ENCODE measurements around the gene TNFRSF18.

Gene TNFRSF18

GRCh38 chr1:1244192-1244811, 37.9 kb upstream of the TNFRSF18 start:
- no peak overlapping the region for H3K27ac Mint-ChIP-seq
- H3K4me1 Mint-ChIP-seq = no peaks in the 10 kb centered on the region
- no peaks in the 10 kb centered on the region for H3K27me3 Mint-ChIP-seq
- H3K9me3 Mint-ChIP-seq = no peaks in the 10 kb centered on the region
- DNase-seq = no peak
- no peak overlapping the region for H3K4me3 Mint-ChIP-seq
- ATAC-seq = no peak
- no peaks in the 10 kb centered on the region for H3K36me3 Mint-ChIP-seq (ENCODE audit: low read depth)

GRCh38 chr1:1243807-1244191, 37.4 kb upstream of the TNFRSF18 start:
- DNase-seq (no peak), ATAC-seq (no peak)
- H3K27ac Mint-ChIP-seq = no peak overlapping the region
- no peak overlapping the region for H3K4me3 Mint-ChIP-seq
- H3K4me1 Mint-ChIP-seq = no peaks in the 10 kb centered on the region
- H3K27me3 Mint-ChIP-seq = peaks cover under 1% of the 10 kb centered on the region
- no peaks in the 10 kb centered on the region for H3K36me3 Mint-ChIP-seq (ENCODE audit: low read depth)
- H3K9me3 Mint-ChIP-seq = no peaks in the 10 kb centered on the region

- H3K27me3 Mint-ChIP-seq = peaks cover 1% of the 10 kb centered on the region
- no peaks in the 10 kb centered on the region for H3K36me3 Mint-ChIP-seq (ENCODE audit: low read depth)
- H3K4me3 Mint-ChIP-seq = no peak overlapping the region
- no peak for ATAC-seq
- no peak overlapping the region for H3K27ac Mint-ChIP-seq
- no peak for DNase-seq
- no peaks in the 10 kb centered on the region for H3K9me3 Mint-ChIP-seq
- no peaks in the 10 kb centered on the region for H3K4me1 Mint-ChIP-seq
Observed at GRCh38 chr1:1243266-1243660, 36.9 kb upstream of the TNFRSF18 start.

- peaks cover 1% of the 10 kb centered on the region for H3K27me3 Mint-ChIP-seq
- H3K27ac Mint-ChIP-seq = no peak overlapping the region
- DNase-seq (no peak), ATAC-seq (no peak)
- no peaks in the 10 kb centered on the region for H3K9me3 Mint-ChIP-seq
- H3K4me3 Mint-ChIP-seq = no peak overlapping the region
- no peaks in the 10 kb centered on the region for H3K36me3 Mint-ChIP-seq (ENCODE audit: low read depth)
- no peaks in the 10 kb centered on the region for H3K4me1 Mint-ChIP-seq
Observed at GRCh38 chr1:1242461-1243265, 36.3 kb upstream of the TNFRSF18 start.

- Mint-ChIP-seq H3K27ac (no peak overlapping the region), H3K36me3 (ENCODE audit: low read depth) (no peaks in the 10 kb centered on the region), H3K27me3 (peaks cover 1% of the 10 kb centered on the region), H3K4me3 (no peak overlapping the region), H3K9me3 (no peaks in the 10 kb centered on the region), H3K4me1 (no peaks in the 10 kb centered on the region)
- ATAC-seq (no peak), DNase-seq (no peak)
Observed at GRCh38 chr1:1241588-1242219, 35.3 kb upstream of the TNFRSF18 start.

GRCh38 chr1:1240822-1241587, 34.6 kb upstream of the TNFRSF18 start:
- H3K4me1 Mint-ChIP-seq = no peaks in the 10 kb centered on the region
- DNase-seq (no peak), ATAC-seq (no peak)
- H3K4me3 Mint-ChIP-seq = no peak overlapping the region
- peaks cover 1% of the 10 kb centered on the region for H3K27me3 Mint-ChIP-seq
- no peak overlapping the region for H3K27ac Mint-ChIP-seq
- H3K9me3 Mint-ChIP-seq = no peaks in the 10 kb centered on the region
- no peaks in the 10 kb centered on the region for H3K36me3 Mint-ChIP-seq (ENCODE audit: low read depth)

GRCh38 chr1:1240348-1240732, 33.9 kb upstream of the TNFRSF18 start:
- Mint-ChIP-seq H3K4me3 (no peak overlapping the region), H3K27me3 (peaks cover 1% of the 10 kb centered on the region), H3K36me3 (ENCODE audit: low read depth) (no peaks in the 10 kb centered on the region), H3K4me1 (no peaks in the 10 kb centered on the region), H3K9me3 (no peaks in the 10 kb centered on the region), H3K27ac (no peak overlapping the region)
- no peak for ATAC-seq
- no peak for DNase-seq

- no peak overlapping the region for H3K27ac Mint-ChIP-seq
- no peak for ATAC-seq
Observed at GRCh38 chr1:1239614-1240347, 33.4 kb upstream of the TNFRSF18 start.

GRCh38 chr1:1239227-1239613, 32.8 kb upstream of the TNFRSF18 start:
- peaks cover 5% of the 10 kb centered on the region for H3K4me1 Mint-ChIP-seq
- DNase-seq (no peak), ATAC-seq (no peak)
- H3K27me3 Mint-ChIP-seq = peaks cover 1% of the 10 kb centered on the region
- no peak overlapping the region for H3K27ac Mint-ChIP-seq
- no peak overlapping the region for H3K4me3 Mint-ChIP-seq
- no peaks in the 10 kb centered on the region for H3K9me3 Mint-ChIP-seq
- H3K36me3 Mint-ChIP-seq (ENCODE audit: low read depth) = peaks cover 2% of the 10 kb centered on the region

More at GRCh38 chr1:1239614-1240347, 33.4 kb upstream of the TNFRSF18 start:
- H3K4me3 Mint-ChIP-seq = no peak overlapping the region
- no peak for DNase-seq
- H3K4me1 Mint-ChIP-seq = no peaks in the 10 kb centered on the region
- H3K27me3 Mint-ChIP-seq = peaks cover 1% of the 10 kb centered on the region
- H3K9me3 Mint-ChIP-seq = no peaks in the 10 kb centered on the region
- no peaks in the 10 kb centered on the region for H3K36me3 Mint-ChIP-seq (ENCODE audit: low read depth)

GRCh38 chr1:1238702-1239178, 32.3 kb upstream of the TNFRSF18 start:
- ATAC-seq = no peak
- peaks cover 10% of the 10 kb centered on the region for H3K4me1 Mint-ChIP-seq
- H3K36me3 Mint-ChIP-seq (ENCODE audit: low read depth) = peaks cover 7% of the 10 kb centered on the region
- H3K27ac Mint-ChIP-seq = no peak overlapping the region
- no peaks in the 10 kb centered on the region for H3K9me3 Mint-ChIP-seq
- no peak overlapping the region for H3K4me3 Mint-ChIP-seq
- DNase-seq = no peak
- H3K27me3 Mint-ChIP-seq = peaks cover 1% of the 10 kb centered on the region

- H3K27me3 Mint-ChIP-seq = peaks cover 1% of the 10 kb centered on the region
Observed at GRCh38 chr1:1237874-1238701, 31.7 kb upstream of the TNFRSF18 start.

GRCh38 chr1:1236945-1237873, 30.8 kb upstream of the TNFRSF18 start:
- Mint-ChIP-seq H3K27ac (no peak overlapping the region), H3K4me3 (no peak overlapping the region), H3K27me3 (peaks cover 1% of the 10 kb centered on the region), H3K9me3 (no peaks in the 10 kb centered on the region), H3K36me3 (ENCODE audit: low read depth) (peaks cover 11% of the 10 kb centered on the region), H3K4me1 (peaks cover 14% of the 10 kb centered on the region)
- ATAC-seq (no peak), DNase-seq (no peak)

More at GRCh38 chr1:1237874-1238701, 31.7 kb upstream of the TNFRSF18 start:
- no peak for ATAC-seq
- Mint-ChIP-seq H3K9me3 (no peaks in the 10 kb centered on the region), H3K4me1 (peaks cover 14% of the 10 kb centered on the region), H3K27ac (no peak overlapping the region), H3K4me3 (no peak overlapping the region), H3K36me3 (ENCODE audit: low read depth) (peaks cover 11% of the 10 kb centered on the region)
- no peak for DNase-seq

All from activated naive CD8-positive, alpha-beta T cell treated with anti-CD3 and anti-CD28 coated beads, Interleukin-2, amount 50 U/mL, for 24 hours (primary cell).